Trophoblast cell (in vitro differentiated cells and primary cell): ENCODE results near the gene SLC9C2.

Source experiments
- DNase-seq, 2 donors: peaks; one replicate each; pipeline ENCODE4 v3.0.0-alpha.2; 2016
- H2AFZ ChIP-seq: 2 replicates; pipeline ENCODE4 v1.6.1; 2013; ENCODE audit warnings: low read length, moderate library complexity, mild to moderate bottlenecking; ENCODE audit not compliant: insufficient read depth, poor library complexity
- H2AK5ac ChIP-seq: 2 replicates; pipeline ENCODE4 v1.6.1; 2013; ENCODE audit warnings: mild to moderate bottlenecking, low read length
- H2BK120ac ChIP-seq: 2 replicates; pipeline ENCODE4 v1.6.1; 2013; ENCODE audit warnings: low read length, mild to moderate bottlenecking, moderate library complexity; ENCODE audit not compliant: insufficient read depth, poor library complexity
- H2BK12ac ChIP-seq: 2 replicates; pipeline ENCODE4 v1.6.1; 2013; ENCODE audit warnings: mild to moderate bottlenecking, low read length, moderate library complexity
- H2BK5ac ChIP-seq: 2 replicates; pipeline ENCODE4 v1.6.1; 2013; ENCODE audit warnings: low read length, low read depth, moderate library complexity, mild to moderate bottlenecking; ENCODE audit not compliant: poor library complexity
- H3K14ac ChIP-seq: 2 replicates; pipeline ENCODE4 v1.6.1; 2013; ENCODE audit warnings: mild to moderate bottlenecking, low read length
- H3K18ac ChIP-seq: 2 replicates; pipeline ENCODE4 v1.6.1; 2013; ENCODE audit warnings: mild to moderate bottlenecking, low read length
- H3K23ac ChIP-seq: 2 replicates; pipeline ENCODE4 v1.6.1; 2013; ENCODE audit warnings: low read length
- H3K27ac ChIP-seq: 2 replicates; pipeline ENCODE4 v1.5.1; 2013; ENCODE audit warnings: low read depth, mild to moderate bottlenecking, inconsistent platforms, low read length, moderate library complexity
- H3K27me3 ChIP-seq: 2 replicates; pipeline ENCODE4 v1.6.1; 2013; ENCODE audit warnings: inconsistent platforms, mild to moderate bottlenecking, low read length, moderate library complexity; ENCODE audit not compliant: insufficient read depth
- H3K36me3 ChIP-seq, 2 experiments: 1 replicate in 1 of 2; 2 replicates in 1 of 2; pipeline ENCODE4 v1.6.1; 2013; ENCODE audit warnings: low read length in 2 of 2, mild to moderate bottlenecking in 2 of 2, moderate library complexity in 1 of 2; ENCODE audit not compliant: insufficient read depth in 2 of 2, control insufficient read depth in 1 of 2
- H3K4ac ChIP-seq: 2 replicates; pipeline ENCODE4 v1.6.1; 2013; ENCODE audit warnings: low read depth, mild to moderate bottlenecking, low read length, moderate library complexity
- H3K4me1 ChIP-seq, 2 experiments: 1 replicate in 1 of 2; 2 replicates in 1 of 2; pipeline ENCODE4 v1.6.1; 2013; ENCODE audit warnings: low read length in 2 of 2, mild to moderate bottlenecking in 2 of 2, moderate library complexity in 1 of 2; ENCODE audit not compliant: insufficient read depth in 2 of 2, control insufficient read depth in 1 of 2
- H3K4me2 ChIP-seq: 2 replicates; pipeline ENCODE4 v1.6.1; 2013; ENCODE audit warnings: inconsistent platforms, mild to moderate bottlenecking, low read length, moderate library complexity
- H3K4me3 ChIP-seq: 2 replicates; pipeline ENCODE4 v1.5.1; 2013; ENCODE audit warnings: mild to moderate bottlenecking, low read depth, low read length, inconsistent platforms
- H3K79me1 ChIP-seq: one replicate; pipeline ENCODE4 v1.6.1; 2013; ENCODE audit warnings: low read length
- H3K79me2 ChIP-seq: 2 replicates; pipeline ENCODE4 v1.6.1; 2013; ENCODE audit warnings: low read length, mild to moderate bottlenecking; ENCODE audit not compliant: control insufficient read depth, insufficient read depth, poor library complexity
- H3K9ac ChIP-seq: 2 replicates; pipeline ENCODE4 v1.6.1; 2013; ENCODE audit warnings: mild to moderate bottlenecking, low read length
- H3K9me3 ChIP-seq: 2 replicates; pipeline ENCODE4 v1.6.1; 2013; ENCODE audit warnings: low read depth, mild to moderate bottlenecking, control low read depth, inconsistent platforms, low read length; ENCODE audit not compliant: insufficient read depth
- H4K12ac ChIP-seq: 2 replicates; pipeline ENCODE4 v1.6.1; 2013; ENCODE audit warnings: low read depth, mild to moderate bottlenecking, low read length, moderate library complexity
- H4K8ac ChIP-seq: 2 replicates; pipeline ENCODE4 v1.6.1; 2013; ENCODE audit warnings: low read depth, mild to moderate bottlenecking, low read length, moderate library complexity
- H4K91ac ChIP-seq: one replicate; pipeline ENCODE4 v1.6.1; 2013; ENCODE audit warnings: low read depth, mild to moderate bottlenecking, low read length, moderate library complexity
- WGBS: extraction: QIAGEN DNeasy Blood & Tissue Kit; methylation state at CpG from one replicate; pipeline ENCODE4 v1.1.7; 2013; ENCODE audit warnings: missing lambda C conversion rate; ENCODE audit not compliant: insufficient read length, insufficient coverage; ENCODE audit errors: extremely low coverage; 5-methylcytosine and 5-hydroxymethylcytosine counted together

Gene SLC9C2

GRCh38 chr1:173502104-173502503, 100.8 kb downstream of the SLC9C2 start:
- WGBS, result no CpG with 5 or more reads among the region's 1 CpG
- no peak overlapping the region for H3K14ac ChIP-seq
- H3K27me3 ChIP-seq, result no peaks in the 10 kb centered on the region

GRCh38 chr1:173499729-173500128, 103.1 kb downstream of the SLC9C2 start:
- no peak overlapping the region for H2BK12ac ChIP-seq
- H3K18ac ChIP-seq, result no peak overlapping the region
- no peak overlapping the region for H3K27ac ChIP-seq
- H3K27me3 ChIP-seq, result no peaks in the 10 kb centered on the region
- H3K79me2 ChIP-seq, result no peaks in the 10 kb centered on the region
- no peak overlapping the region for H2BK120ac ChIP-seq
- no peak overlapping the region for H3K23ac ChIP-seq
- no peaks in the 10 kb centered on the region for H3K4me1 ChIP-seq
- WGBS, result no CpG with 5 or more reads among the region's 4 CpGs
- H3K36me3 ChIP-seq, result no peaks in the 10 kb centered on the region
- peaks cover 3% of the 10 kb centered on the region for H3K9me3 ChIP-seq
- no peak overlapping the region for H2BK5ac ChIP-seq
- DNase-seq, result no peak
- H2AFZ ChIP-seq, result no peak overlapping the region
- H4K91ac ChIP-seq, result no peak overlapping the region
- no peak overlapping the region for H3K14ac ChIP-seq
- H3K4me3 ChIP-seq, result no peak overlapping the region
- H3K4ac ChIP-seq, result no peak overlapping the region
- H4K12ac ChIP-seq, result no peak overlapping the region
- no peaks in the 10 kb centered on the region for H3K79me1 ChIP-seq
- no peak overlapping the region for H2AK5ac ChIP-seq
- H4K8ac ChIP-seq, result no peak overlapping the region
- H3K9ac ChIP-seq, result no peak overlapping the region
- H3K4me2 ChIP-seq, result no peak overlapping the region

More at GRCh38 chr1:173502104-173502503, 100.8 kb downstream of the SLC9C2 start:
- no peak overlapping the region for H4K12ac ChIP-seq
- H3K79me1 ChIP-seq, result no peaks in the 10 kb centered on the region
- no peak overlapping the region for H3K4ac ChIP-seq
- H3K4me2 ChIP-seq, result no peak overlapping the region
- H2AFZ ChIP-seq, result no peak overlapping the region
- no peak overlapping the region for H2BK12ac ChIP-seq
- H3K18ac ChIP-seq, result no peak overlapping the region
- H4K91ac ChIP-seq, result no peak overlapping the region
- no peak overlapping the region for H2AK5ac ChIP-seq
- no peaks in the 10 kb centered on the region for H3K9me3 ChIP-seq
- H2BK5ac ChIP-seq, result no peak overlapping the region
- H3K23ac ChIP-seq, result no peak overlapping the region
- H3K4me3 ChIP-seq, result no peak overlapping the region
- H2BK120ac ChIP-seq, result no peak overlapping the region
- no peak overlapping the region for H4K8ac ChIP-seq
- DNase-seq, result no peak
- no peaks in the 10 kb centered on the region for H3K4me1 ChIP-seq
- H3K36me3 ChIP-seq, result no peaks in the 10 kb centered on the region
- H3K9ac ChIP-seq, result no peak overlapping the region
- H3K79me2 ChIP-seq, result no peaks in the 10 kb centered on the region
- H3K27ac ChIP-seq, result no peak overlapping the region

- no peaks in the 10 kb centered on the region for H3K79me2 ChIP-seq
- H2AFZ ChIP-seq, result no peak overlapping the region
Observed at GRCh38 chr1:173496757-173497320, 106.0 kb downstream of the SLC9C2 start.

GRCh38 chr1:173495609-173496267, 107.1 kb downstream of the SLC9C2 start:
- Histone ChIP-seq H2BK12ac (no peak overlapping the region), H3K4me1 (no peaks in the 10 kb centered on the region), H3K4me2 (no peak overlapping the region), H3K79me1 (no peaks in the 10 kb centered on the region), H3K9ac (no peak overlapping the region), H4K91ac (no peak overlapping the region), H3K79me2 (no peaks in the 10 kb centered on the region), H3K14ac (no peak overlapping the region), H3K27ac (no peak overlapping the region), H2AK5ac (no peak overlapping the region), H4K8ac (no peak overlapping the region), H3K36me3 (no peaks in the 10 kb centered on the region), H3K9me3 (peaks cover 3% of the 10 kb centered on the region), H3K4me3 (no peak overlapping the region), H2BK120ac (no peak overlapping the region), H3K23ac (no peak overlapping the region), H3K27me3 (no peaks in the 10 kb centered on the region), H2AFZ (no peak overlapping the region), H3K18ac (no peak overlapping the region), H3K4ac (no peak overlapping the region), H4K12ac (no peak overlapping the region), H2BK5ac (no peak overlapping the region)
- DNase-seq, result no peak
- WGBS, result no CpG with 5 or more reads among the region's 8 CpGs

More at GRCh38 chr1:173496757-173497320, 106.0 kb downstream of the SLC9C2 start:
- no peak overlapping the region for H3K14ac ChIP-seq
- no peaks in the 10 kb centered on the region for H3K36me3 ChIP-seq
- no peak overlapping the region for H2AK5ac ChIP-seq
- H3K27me3 ChIP-seq, result no peaks in the 10 kb centered on the region
- no peak overlapping the region for H3K18ac ChIP-seq
- no peak overlapping the region for H4K8ac ChIP-seq
- no peak overlapping the region for H3K27ac ChIP-seq
- H3K4me2 ChIP-seq, result no peak overlapping the region
- DNase-seq, result peak; percentile 53 to 58
- no peaks in the 10 kb centered on the region for H3K79me1 ChIP-seq
- no peak overlapping the region for H2BK120ac ChIP-seq
- no peak overlapping the region for H3K4me3 ChIP-seq
- no CpG with 5 or more reads among the region's 2 CpGs for WGBS
- H3K4me1 ChIP-seq, result no peaks in the 10 kb centered on the region
- H3K9me3 ChIP-seq, result peaks cover 3% of the 10 kb centered on the region
- H3K9ac ChIP-seq, result no peak overlapping the region
- no peak overlapping the region for H2BK12ac ChIP-seq
- H2BK5ac ChIP-seq, result no peak overlapping the region
- no peak overlapping the region for H4K91ac ChIP-seq
- H4K12ac ChIP-seq, result no peak overlapping the region
- no peak overlapping the region for H3K4ac ChIP-seq
- no peak overlapping the region for H3K23ac ChIP-seq
